ENCODE data around the gene ROBO1.
"Not testable (repeated sequence)": the region's sequence is repeated elsewhere in the genome, so short reads cannot be mapped to it uniquely, and the experiment has no call there.

GRCh38 chr3:79502216-79502681 is 265.5 kb downstream of the ROBO1 start:
- not testable (repeated sequence) for TF ChIP-seq HDAC2 (IDR thresholded peaks at IDR 0.05; ENCODE audit: borderline replicate concordance in 1 of 2, low read depth in 2 of 2, low read length in 2 of 2); POU5F1 (IDR thresholded peaks at IDR 0.05; ENCODE audit: low read depth, low read length); GABPA (IDR thresholded peaks at IDR 0.05; ENCODE audit: borderline replicate concordance, insufficient read depth, low read length); EZH2 (IDR thresholded peaks at IDR 0.05; ENCODE audit: low read depth, low read length, severe bottlenecking); ATF3 (IDR thresholded peaks at IDR 0.05; ENCODE audit: insufficient read depth, low read depth, low read length); YY1 (IDR thresholded peaks at IDR 0.05; ENCODE audit: low read depth, low read length); POLR2A (IDR thresholded peaks at IDR 0.05; ENCODE audit: control extremely low read depth in 1 of 2, low read depth in 2 of 2, low read length in 2 of 2); JUN (IDR thresholded peaks at IDR 0.05; ENCODE audit: low read depth, low read length); RFX5 (IDR thresholded peaks at IDR 0.05; ENCODE audit: borderline replicate concordance, low read depth, low read length); SIN3A (conservative IDR thresholded peaks at IDR 0.05 in 1 of 2, IDR thresholded peaks at IDR 0.05 in 1 of 2; ENCODE audit: low read depth in 1 of 2, low read length in 2 of 2); SAP30 (IDR thresholded peaks at IDR 0.05; ENCODE audit: insufficient read depth, insufficient replicate concordance, low read length)
- TF ChIP-seq, protein P1, sequence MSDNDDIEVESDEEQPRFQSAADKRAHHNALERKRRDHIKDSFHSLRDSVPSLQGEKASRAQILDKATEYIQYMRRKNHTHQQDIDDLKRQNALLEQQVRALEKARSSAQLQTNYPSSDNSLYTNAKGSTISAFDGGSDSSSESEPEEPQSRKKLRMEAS (IDR thresholded peaks at IDR 0.05), result not testable (repeated sequence)
- TF ChIP-seq, protein P2, sequence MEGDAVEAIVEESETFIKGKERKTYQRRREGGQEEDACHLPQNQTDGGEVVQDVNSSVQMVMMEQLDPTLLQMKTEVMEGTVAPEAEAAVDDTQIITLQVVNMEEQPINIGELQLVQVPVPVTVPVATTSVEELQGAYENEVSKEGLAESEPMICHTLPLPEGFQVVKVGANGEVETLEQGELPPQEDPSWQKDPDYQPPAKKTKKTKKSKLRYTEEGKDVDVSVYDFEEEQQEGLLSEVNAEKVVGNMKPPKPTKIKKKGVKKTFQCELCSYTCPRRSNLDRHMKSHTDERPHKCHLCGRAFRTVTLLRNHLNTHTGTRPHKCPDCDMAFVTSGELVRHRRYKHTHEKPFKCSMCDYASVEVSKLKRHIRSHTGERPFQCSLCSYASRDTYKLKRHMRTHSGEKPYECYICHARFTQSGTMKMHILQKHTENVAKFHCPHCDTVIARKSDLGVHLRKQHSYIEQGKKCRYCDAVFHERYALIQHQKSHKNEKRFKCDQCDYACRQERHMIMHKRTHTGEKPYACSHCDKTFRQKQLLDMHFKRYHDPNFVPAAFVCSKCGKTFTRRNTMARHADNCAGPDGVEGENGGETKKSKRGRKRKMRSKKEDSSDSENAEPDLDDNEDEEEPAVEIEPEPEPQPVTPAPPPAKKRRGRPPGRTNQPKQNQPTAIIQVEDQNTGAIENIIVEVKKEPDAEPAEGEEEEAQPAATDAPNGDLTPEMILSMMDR (IDR thresholded peaks at IDR 0.05; ENCODE audit: control extremely low read depth in 1 of 3, insufficient read depth in 1 of 3, low read depth in 1 of 3, low read length in 3 of 3), result not testable (repeated sequence)
